Heart left ventricle (tissue), 13 donors: ENCODE results near the gene PRKG1.

Experiments
- CTCF ChIP-seq, 12 donors: fragments of 200-600 bp; sonication (generic) in 4 of 12; IDR thresholded peaks; one replicate each; pipeline versions ENCODE4 v1.5.0 to v1.8.0; 2018 to 2022; ENCODE audit warnings: antibody characterized with exemption in 12 of 12, mild to moderate bottlenecking in 5 of 12
- POLR2A ChIP-seq, 2 donors: fragments of 450-650 bp; IDR thresholded peaks; one replicate each; pipeline ENCODE4 v1.6.1; 2017; ENCODE audit warnings: antibody characterized with exemption in 2 of 2, mild to moderate bottlenecking in 2 of 2, moderate library complexity in 2 of 2
- donor health status: ischemic (EF 13 %, LVEDD 7.1; RV severe dilation, severe dysfunction).
- donor health status: DM: no; HTN: yes; CAD: no.
- donor health status: DM: no; HTN: no; CAD: no.
- donor health status: ischemic (EF 25% LVEDD 6.9; RV normal size, moderate dysfunction).
- donor health status: ischemic (EF 25% LVEDD 5.7; RV mildly dilated, moderate dysfunction).
- donor health status: ischemic (EF 35%, LVEDD 5.7; RV mildly dilated, moderate dysfunction).
- donor health status: nonischemic (EF 11% LVEDD 7.7; RV severe dilation, severe dysfunction).
- donor health status: DM: yes; HTN: yes; CAD: no.
- donor health status: PGD.
- donor health status: ischemic (EF 29% LVEDD 5.4; RV normal size, mild dysfunction).
- donor health status: nonischemic (EF 23%, LVEDD 6.1; RV moderate dilation, normal function).

GRCh38 chr10:51371743-51372142, 297.5 kb downstream of the PRKG1 start:
- TF ChIP-seq CTCF (IDR thresholded peaks at IDR 0.05) (no peak), POLR2A (IDR thresholded peaks at IDR 0.05) (no peak)
